Bronchial epithelial cell (primary cell): ENCODE measurements around the gene RPTOR. TPM values are rescaled to one million over a fixed set of nuclear protein-coding genes. Genes with fewer than 3 reads are reported as not detected.

Experiments used
- DNase-seq: peaks from one replicate; pipeline ENCODE4 v3.0.0-alpha.2; 2010; ENCODE audit warnings: low read depth
- FAIRE-seq: peaks from 2 replicates; lab custom pipeline; 2011; peaks lifted over from hg19 to GRCh38; lab: Jason Lieb, UNC
- H3K27me3 ChIP-seq: 2 replicates; pipeline ENCODE4 v1.5.1; 2011; ENCODE audit warnings: low read length; ENCODE audit not compliant: control insufficient read depth, insufficient read depth
- H3K36me3 ChIP-seq: 2 replicates; pipeline ENCODE4 v1.5.1; 2011; ENCODE audit warnings: low read length; ENCODE audit not compliant: control insufficient read depth, insufficient read depth
- H3K4me3 ChIP-seq: 2 replicates; pipeline ENCODE4 v1.5.1; 2011; ENCODE audit warnings: mild to moderate bottlenecking, low read depth, low read length, control low read depth
- CTCF ChIP-seq: IDR thresholded peaks from 2 replicates; pipeline ENCODE4 v1.5.1; 2011; ENCODE audit warnings: mild to moderate bottlenecking, moderate library complexity, low read length, control low read depth, inconsistent platforms; ENCODE audit not compliant: insufficient read depth, severe bottlenecking
- total RNA-seq: library from RNA; depleted of rRNA; stranded (reverse); fragments of >200 nt; gene quantifications from 2 replicates; pipeline ENCODE4 v1.2.1, GENCODE V29; 2014

Gene RPTOR
- total RNA-seq, 1 donor from 2014 or later, result 14.0 TPM

DNA sequence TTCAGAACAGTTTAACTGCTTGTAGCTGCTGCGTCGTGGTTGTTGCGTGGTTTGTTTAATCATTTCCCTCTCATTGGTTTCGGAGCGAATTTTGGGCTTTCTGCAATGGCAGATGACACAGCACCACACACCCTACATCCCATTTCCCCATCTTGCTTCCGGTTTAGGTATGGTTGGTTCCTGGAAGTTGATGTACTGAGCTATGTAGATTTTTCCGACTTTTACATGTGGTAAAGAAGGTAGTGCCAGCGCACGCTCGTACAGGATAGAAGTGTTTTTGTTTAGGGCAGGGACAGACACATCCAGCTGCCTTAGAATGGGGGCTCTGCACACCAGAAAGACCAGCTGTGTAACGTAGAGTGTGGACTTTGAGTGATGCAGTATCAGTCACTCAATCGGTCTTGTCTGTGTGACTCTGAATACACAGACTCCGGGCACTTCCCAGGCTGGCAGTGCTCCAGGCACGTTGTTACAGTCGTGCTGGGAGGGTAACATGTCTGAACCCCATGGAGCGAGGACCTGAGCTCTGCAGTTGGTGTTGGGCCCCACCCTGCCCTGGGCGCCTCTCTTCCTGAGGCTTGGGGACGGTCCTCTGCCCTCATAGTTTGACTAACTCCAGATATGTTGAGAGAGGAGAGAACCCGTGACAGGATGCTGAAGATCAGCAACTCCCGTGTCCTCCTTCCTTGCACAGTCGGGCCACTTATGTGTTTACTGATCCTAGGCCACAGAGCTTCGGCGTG, 275.0 kb downstream of the RPTOR start:
- Histone ChIP-seq H3K4me3 (no peak overlapping the region), H3K36me3 (peaks cover 6% of the 10 kb centered on the region), H3K27me3 (no peaks in the 10 kb centered on the region)
- TF ChIP-seq CTCF, result no peak
- FAIRE-seq, result peak; percentile 28
- DNase-seq, result no peak

DNA sequence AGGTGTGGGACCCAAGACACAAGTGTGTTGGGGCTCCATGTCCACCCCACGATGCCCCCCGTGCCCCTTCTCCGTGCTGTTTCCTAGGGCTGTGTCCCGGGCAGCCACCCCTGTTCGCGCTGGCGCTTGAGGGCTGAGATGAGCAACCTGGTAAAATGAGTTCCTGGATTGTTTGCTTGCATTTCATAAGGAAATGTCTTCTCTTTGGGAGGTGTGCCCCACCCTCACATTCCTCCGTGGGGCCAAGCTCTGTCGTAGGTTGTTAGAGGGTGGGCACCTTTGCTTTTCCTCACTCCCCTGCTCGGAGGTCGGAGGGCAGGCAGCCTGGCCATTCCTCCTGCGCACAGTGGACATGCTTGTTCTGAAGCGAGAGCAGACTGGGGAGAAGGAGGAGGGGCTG, 275.7 kb downstream of the RPTOR start:
- Histone ChIP-seq H3K4me3 (no peak overlapping the region), H3K36me3 (peaks cover 6% of the 10 kb centered on the region), H3K27me3 (no peaks in the 10 kb centered on the region)
- no peak for TF ChIP-seq CTCF
- no peak for DNase-seq
- no peak for FAIRE-seq

- H3K27me3 ChIP-seq, result no peaks in the 10 kb centered on the region
- DNase-seq (no peak), FAIRE-seq (peak; percentile 58)
- peaks cover 8% of the 10 kb centered on the region for H3K36me3 ChIP-seq
- H3K4me3 ChIP-seq, result no peak overlapping the region
- no peak for TF ChIP-seq CTCF
Measured at GRCh38 chr17:80821546-80821945, 276.9 kb downstream of the RPTOR start.

- Histone ChIP-seq H3K27me3 (no peaks in the 10 kb centered on the region), H3K36me3 (peaks cover 8% of the 10 kb centered on the region), H3K4me3 (no peak overlapping the region)
- FAIRE-seq (peak; percentile 62), DNase-seq (no peak)
- no peak for TF ChIP-seq CTCF
Measured at GRCh38 chr17:80822021-80822699, 277.5 kb downstream of the RPTOR start.

GRCh38 chr17:80822700-80823410, 278.2 kb downstream of the RPTOR start:
- DNase-seq, result no peak
- peaks cover 8% of the 10 kb centered on the region for H3K36me3 ChIP-seq
- FAIRE-seq, result peak; percentile 60
- H3K4me3 ChIP-seq, result no peak overlapping the region
- TF ChIP-seq CTCF, result no peak
- H3K27me3 ChIP-seq, result no peaks in the 10 kb centered on the region
